PC-3 (cell line): ENCODE measurements around the gene PDP2.

ENCODE experiments used
- EZH2phosphoT487 ChIP-seq: fragments of 300-600 bp; sonication (generic); IDR thresholded peaks from 2 replicates; pipeline ENCODE4 v1.6.1; 2018; ENCODE audit warnings: mild to moderate bottlenecking, antibody characterized with exemption, low read length, borderline replicate concordance
- TF ChIP-seq, protein P1 (sequence below): fragments of 300-600 bp; sonication (generic); conservative IDR thresholded peaks from 2 replicates; pipeline ENCODE4 v1.5.1; 2017; ENCODE audit warnings: antibody characterized with exemption, low read depth, mild to moderate bottlenecking, low read length

DNA sequence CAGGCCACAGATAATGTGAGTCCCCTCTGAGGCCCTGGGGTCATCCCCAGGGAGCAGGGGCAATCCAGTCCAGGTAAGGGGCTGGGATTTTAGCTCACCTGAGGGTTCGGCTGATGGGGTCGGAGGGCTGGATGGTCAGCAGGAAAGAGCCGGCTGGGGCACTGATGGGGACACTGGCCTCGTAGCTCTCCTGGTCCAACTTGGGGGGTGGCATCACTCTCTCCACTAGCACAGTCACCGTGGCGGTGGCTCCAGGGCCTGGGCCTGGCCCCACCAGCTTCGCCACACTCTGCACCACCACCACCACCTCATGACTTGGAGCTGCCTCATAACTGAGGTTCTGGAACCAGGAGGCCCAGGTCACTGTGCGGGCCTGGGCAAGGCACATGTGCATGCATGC lies 31.5 kb downstream of the PDP2 start:
- TF ChIP-seq, protein P1, sequence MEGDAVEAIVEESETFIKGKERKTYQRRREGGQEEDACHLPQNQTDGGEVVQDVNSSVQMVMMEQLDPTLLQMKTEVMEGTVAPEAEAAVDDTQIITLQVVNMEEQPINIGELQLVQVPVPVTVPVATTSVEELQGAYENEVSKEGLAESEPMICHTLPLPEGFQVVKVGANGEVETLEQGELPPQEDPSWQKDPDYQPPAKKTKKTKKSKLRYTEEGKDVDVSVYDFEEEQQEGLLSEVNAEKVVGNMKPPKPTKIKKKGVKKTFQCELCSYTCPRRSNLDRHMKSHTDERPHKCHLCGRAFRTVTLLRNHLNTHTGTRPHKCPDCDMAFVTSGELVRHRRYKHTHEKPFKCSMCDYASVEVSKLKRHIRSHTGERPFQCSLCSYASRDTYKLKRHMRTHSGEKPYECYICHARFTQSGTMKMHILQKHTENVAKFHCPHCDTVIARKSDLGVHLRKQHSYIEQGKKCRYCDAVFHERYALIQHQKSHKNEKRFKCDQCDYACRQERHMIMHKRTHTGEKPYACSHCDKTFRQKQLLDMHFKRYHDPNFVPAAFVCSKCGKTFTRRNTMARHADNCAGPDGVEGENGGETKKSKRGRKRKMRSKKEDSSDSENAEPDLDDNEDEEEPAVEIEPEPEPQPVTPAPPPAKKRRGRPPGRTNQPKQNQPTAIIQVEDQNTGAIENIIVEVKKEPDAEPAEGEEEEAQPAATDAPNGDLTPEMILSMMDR: no peak
- TF ChIP-seq EZH2phosphoT487: no peak
